ENCODE data around the gene SNX9.

SNX9 gene

DNA sequence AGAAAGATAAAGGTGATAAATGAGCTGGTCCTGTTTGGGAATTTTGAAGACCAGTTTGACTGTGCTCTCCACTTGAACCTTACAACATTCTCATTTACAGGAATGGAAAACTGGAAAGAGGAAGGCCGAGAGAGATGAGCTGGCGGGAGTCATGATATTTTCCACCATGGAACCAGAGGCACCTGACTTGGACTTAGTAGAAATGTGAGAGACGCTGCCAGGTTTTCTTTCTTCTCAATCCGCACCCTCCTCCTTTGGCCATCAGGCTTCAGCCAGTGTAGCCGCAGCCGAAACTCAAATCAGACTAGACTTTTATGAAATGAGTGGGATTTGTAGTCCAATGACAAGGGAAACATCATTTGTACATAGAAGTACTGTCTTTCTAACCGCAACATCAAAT is 104.0 kb downstream of the SNX9 start:
- Mint-ChIP-seq H3K4me1 (no peaks in the 10 kb centered on the region), H3K9me3 (no peaks in the 10 kb centered on the region), H3K27me3 (ENCODE audit: low read depth) (no peaks in the 10 kb centered on the region), H3K27ac (no peak overlapping the region), H3K4me3 (no peak overlapping the region), H3K36me3 (ENCODE audit: low read depth) (peaks cover 78% of the 10 kb centered on the region)
- TF ChIP-seq, protein P1, sequence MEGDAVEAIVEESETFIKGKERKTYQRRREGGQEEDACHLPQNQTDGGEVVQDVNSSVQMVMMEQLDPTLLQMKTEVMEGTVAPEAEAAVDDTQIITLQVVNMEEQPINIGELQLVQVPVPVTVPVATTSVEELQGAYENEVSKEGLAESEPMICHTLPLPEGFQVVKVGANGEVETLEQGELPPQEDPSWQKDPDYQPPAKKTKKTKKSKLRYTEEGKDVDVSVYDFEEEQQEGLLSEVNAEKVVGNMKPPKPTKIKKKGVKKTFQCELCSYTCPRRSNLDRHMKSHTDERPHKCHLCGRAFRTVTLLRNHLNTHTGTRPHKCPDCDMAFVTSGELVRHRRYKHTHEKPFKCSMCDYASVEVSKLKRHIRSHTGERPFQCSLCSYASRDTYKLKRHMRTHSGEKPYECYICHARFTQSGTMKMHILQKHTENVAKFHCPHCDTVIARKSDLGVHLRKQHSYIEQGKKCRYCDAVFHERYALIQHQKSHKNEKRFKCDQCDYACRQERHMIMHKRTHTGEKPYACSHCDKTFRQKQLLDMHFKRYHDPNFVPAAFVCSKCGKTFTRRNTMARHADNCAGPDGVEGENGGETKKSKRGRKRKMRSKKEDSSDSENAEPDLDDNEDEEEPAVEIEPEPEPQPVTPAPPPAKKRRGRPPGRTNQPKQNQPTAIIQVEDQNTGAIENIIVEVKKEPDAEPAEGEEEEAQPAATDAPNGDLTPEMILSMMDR (IDR thresholded peaks at IDR 0.05; ENCODE audit: unreplicated experiment in 3 of 3) = no peak

GRCh38 chr6:157928428-157928827 is 105.4 kb downstream of the SNX9 start:
- Mint-ChIP-seq H3K27me3 (ENCODE audit: low read depth) (no peaks in the 10 kb centered on the region), H3K4me1 (no peaks in the 10 kb centered on the region), H3K4me3 (no peak overlapping the region), H3K36me3 (ENCODE audit: low read depth) (peaks cover 75% of the 10 kb centered on the region), H3K9me3 (no peaks in the 10 kb centered on the region), H3K27ac (no peak overlapping the region)
- TF ChIP-seq, protein P1 (IDR thresholded peaks at IDR 0.05; ENCODE audit: unreplicated experiment in 3 of 3) = no peak

DNA sequence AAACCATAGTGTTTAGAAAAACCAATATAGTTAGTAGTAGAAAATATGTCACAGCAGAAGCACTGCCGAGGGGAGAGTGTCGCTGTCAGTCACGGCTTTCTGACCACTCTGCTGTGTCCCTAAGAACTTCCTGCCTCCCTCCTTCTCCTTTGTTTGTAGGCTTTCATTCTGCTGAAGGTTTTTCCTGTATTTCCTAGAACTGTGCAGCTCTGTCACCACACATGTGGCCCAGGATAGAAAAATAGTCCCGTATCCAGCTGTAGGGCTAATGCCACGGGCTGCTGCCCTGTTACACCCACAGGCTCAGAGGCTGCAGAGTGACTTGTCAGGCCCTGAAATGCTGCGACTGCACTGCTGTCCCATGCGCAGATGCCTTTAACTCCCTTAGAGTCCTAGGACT is 106.0 kb downstream of the SNX9 start:
- H3K4me3 Mint-ChIP-seq = no peak overlapping the region
- TF ChIP-seq, protein P1 (IDR thresholded peaks at IDR 0.05; ENCODE audit: unreplicated experiment in 3 of 3) = no peak
- H3K27ac Mint-ChIP-seq = no peak overlapping the region
- no peaks in the 10 kb centered on the region for H3K9me3 Mint-ChIP-seq
- H3K4me1 Mint-ChIP-seq = no peaks in the 10 kb centered on the region
- H3K27me3 Mint-ChIP-seq (ENCODE audit: low read depth) = no peaks in the 10 kb centered on the region
- peaks cover 73% of the 10 kb centered on the region for H3K36me3 Mint-ChIP-seq (ENCODE audit: low read depth)

DNA sequence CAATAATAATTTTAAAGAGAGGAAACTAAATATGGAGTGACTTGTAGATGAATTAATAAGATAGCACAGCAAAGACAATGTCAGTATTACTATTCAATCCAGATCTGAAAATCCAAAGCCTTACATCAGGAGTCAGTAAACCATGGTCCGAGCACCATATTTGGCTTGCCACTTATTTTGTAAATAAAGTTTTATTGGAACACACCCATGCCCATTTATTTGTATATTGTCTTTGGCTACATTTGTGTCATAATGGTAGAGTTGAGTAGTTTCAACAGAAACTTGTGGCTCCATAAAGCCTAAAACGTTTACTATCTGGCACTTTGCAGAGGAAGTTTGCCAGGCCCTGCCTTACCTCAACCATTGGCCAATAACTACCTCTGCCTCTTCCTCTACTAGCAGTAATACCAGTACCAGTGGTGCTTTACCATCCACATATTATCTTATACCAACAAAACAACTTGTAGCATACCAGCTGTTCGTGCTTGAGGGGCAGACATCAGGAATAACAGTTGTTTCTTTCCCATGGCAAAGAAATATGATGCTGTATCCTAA is 106.8 kb downstream of the SNX9 start:
- Mint-ChIP-seq H3K27ac (no peak overlapping the region), H3K4me1 (no peaks in the 10 kb centered on the region), H3K9me3 (no peaks in the 10 kb centered on the region), H3K36me3 (ENCODE audit: low read depth) (peaks cover 66% of the 10 kb centered on the region), H3K4me3 (no peak overlapping the region), H3K27me3 (ENCODE audit: low read depth) (no peaks in the 10 kb centered on the region)
- TF ChIP-seq, protein P1 (IDR thresholded peaks at IDR 0.05; ENCODE audit: unreplicated experiment in 3 of 3) = no peak

GRCh38 chr6:157935786-157936185 is 112.7 kb downstream of the SNX9 start:
- Mint-ChIP-seq H3K36me3 (ENCODE audit: low read depth) (peaks cover 61% of the 10 kb centered on the region), H3K4me3 (no peak overlapping the region), H3K4me1 (no peaks in the 10 kb centered on the region), H3K27ac (no peak overlapping the region), H3K9me3 (no peaks in the 10 kb centered on the region), H3K27me3 (ENCODE audit: low read depth) (no peaks in the 10 kb centered on the region)
- TF ChIP-seq, protein P1 (IDR thresholded peaks at IDR 0.05; ENCODE audit: unreplicated experiment in 3 of 3) = no peak

GRCh38 chr6:157937318-157937717 is 114.3 kb downstream of the SNX9 start:
- Mint-ChIP-seq H3K36me3 (ENCODE audit: low read depth) (peaks cover 61% of the 10 kb centered on the region), H3K27ac (no peak overlapping the region), H3K4me1 (no peaks in the 10 kb centered on the region), H3K4me3 (no peak overlapping the region), H3K27me3 (ENCODE audit: low read depth) (no peaks in the 10 kb centered on the region), H3K9me3 (no peaks in the 10 kb centered on the region)
- TF ChIP-seq, protein P1 (IDR thresholded peaks at IDR 0.05; ENCODE audit: unreplicated experiment in 3 of 3) = no peak

Data from nephron (organoid).